Stomach (tissue), 9 donors: ENCODE data around the gene UST. TPM values are rescaled to one million over a fixed set of nuclear protein-coding genes. Genes with fewer than 3 reads are reported as not detected.
"Not testable (repeated sequence)": the region's sequence is repeated elsewhere in the genome, so short reads cannot be mapped to it uniquely, and the experiment has no call there.

ENCODE experiments used
- DNase-seq, 2 donors: peaks; one replicate each; pipeline versions ENCODE4 v3.0.0 to v3.0.0-alpha.2; 2013 to 2019
- H3K27ac ChIP-seq, 5 donors: fragments of 200-600 bp in 4 of 5; sonication (generic) in 4 of 5; one replicate each; pipeline ENCODE4 v1.5.1; 2013 to 2019; ENCODE audit warnings: mild to moderate bottlenecking in 1 of 5, moderate library complexity in 1 of 5
- H3K27me3 ChIP-seq, 3 donors: fragments of 200-600 bp; sonication (generic); one replicate each; pipeline ENCODE4 v1.5.1; 2017 to 2019; ENCODE audit warnings: mixed run types in 1 of 3
- H3K36me3 ChIP-seq, 4 donors: fragments of 200-600 bp; sonication (generic); 1 replicate in 3 of 4; 2 replicates in 1 of 4; pipeline ENCODE4 v1.5.1; 2016 to 2019
- H3K4me1 ChIP-seq, 4 donors: fragments of 200-600 bp; sonication (generic); one replicate each; pipeline ENCODE4 v1.5.1; 2016 to 2019
- H3K4me3 ChIP-seq, 4 donors: fragments of 200-600 bp; sonication (generic) in 3 of 4; one replicate each; pipeline ENCODE4 v1.5.1; 2016 to 2019; ENCODE audit warnings: mild to moderate bottlenecking in 1 of 4
- H3K9me3 ChIP-seq, 4 donors: fragments of 200-600 bp; sonication (generic); one replicate each; pipeline ENCODE4 v1.5.1; 2016 to 2019
- CTCF ChIP-seq, 7 experiments: fragments of 450-650 bp in 4 of 7; fragments of 200-600 bp in 3 of 7; sonication (generic) in 3 of 7; IDR thresholded peaks; one replicate each; pipeline ENCODE4 v1.5.1; 2016 to 2019; ENCODE audit warnings: antibody characterized with exemption in 7 of 7, control low read depth in 2 of 7, mild to moderate bottlenecking in 1 of 7
- EP300 ChIP-seq: sonication (generic); formaldehyde crosslinking; IDR thresholded peaks from one replicate; pipeline ENCODE4 v1.6.1; 2017; ENCODE audit warnings: antibody characterized with exemption
- POLR2A ChIP-seq, 4 donors: fragments of 450-650 bp; IDR thresholded peaks; one replicate each; pipeline ENCODE4 v1.6.1; 2016; ENCODE audit warnings: antibody characterized with exemption in 4 of 4, control low read depth in 2 of 4, mild to moderate bottlenecking in 1 of 4, moderate library complexity in 1 of 4
- POLR2AphosphoS5 ChIP-seq, 3 donors: sonication (generic); formaldehyde crosslinking; IDR thresholded peaks; one replicate each; pipeline ENCODE4 v1.6.1; 2016; ENCODE audit warnings: antibody characterized with exemption in 3 of 3
- WGBS, 5 donors: extraction: QIAGEN DNeasy Blood & Tissue Kit in 3 of 5; methylation state at CpG; one replicate each; pipeline versions ENCODE4 v1.1.5 to v1.1.7; 2013 to 2018; 5-methylcytosine and 5-hydroxymethylcytosine counted together
- intact Hi-C: fragments of 100-400 bp; cut with DNase I; formaldehyde crosslinking; loops from one replicate; pipeline ENCODE4 v1.15.1; 2023; ENCODE audit warnings: low total_unique reads
- polyA plus RNA-seq, 3 donors: library from polyadenylated mRNA; stranded (reverse); fragments of 200-250 nt; gene quantifications; one replicate each; pipeline ENCODE4 v1.2.3, GENCODE V29; 2013
- total RNA-seq, 5 donors: library from RNA; depleted of rRNA; stranded (reverse); fragments of >200 nt; gene quantifications; one replicate each; pipeline versions ENCODE4 v1.1.0 to v1.2.3, GENCODE V29; 2014 to 2016
- donor health status: healthy with polysubstance abuse.
- donor health status: Bipolar disorder and iron deficiency.
- donor health status: healthy.

UST gene
- total and polyA plus RNA-seq, 8 donors = 2.2 to 45.8 (median 8.9) TPM

GRCh38 chr6:149004664-149005063 lies 257.8 kb downstream of the UST start:
- no peaks in the 10 kb centered on the region for H3K36me3 ChIP-seq
- intact Hi-C loops = no loop called here
- no peaks in the 10 kb centered on the region for H3K27me3 ChIP-seq
- TF ChIP-seq POLR2A (IDR thresholded peaks at IDR 0.05) (no peak), POLR2AphosphoS5 (IDR thresholded peaks at IDR 0.05) (no peak)
- H3K4me1 ChIP-seq = peaks cover 0 to 7% (median 5%) of the 10 kb centered on the region in 4 donors
- no peak for DNase-seq
- H3K27ac ChIP-seq = no peak overlapping the region
- WGBS, 5 donors = 85 to 96% (median 92%) methylated on average over 4 of the region's 4 CpGs
- H3K9me3 ChIP-seq = peaks cover 4 to 9% (median 7%) of the 10 kb centered on the region in 4 donors
- no peak overlapping the region for H3K4me3 ChIP-seq

- 86 to 100% (median 90%) methylated on average over 1 of the region's 1 CpG for WGBS, 5 donors
- H3K9me3 ChIP-seq, H3K4me3 ChIP-seq, DNase-seq, H3K4me1 ChIP-seq, intact Hi-C loops, H3K36me3 ChIP-seq, H3K27me3 ChIP-seq, H3K27ac ChIP-seq: not testable (repeated sequence)
These were observed 259.4 kb downstream of the UST start for GRCh38 chr6:149006236-149006635.

GRCh38 chr6:149006671-149007070 lies 259.8 kb downstream of the UST start:
- no peaks in the 10 kb centered on the region for H3K27me3 ChIP-seq
- peaks cover 0 to 2% (median under 1%) of the 10 kb centered on the region in 4 donors for H3K9me3 ChIP-seq
- intact Hi-C loops = no loop called here
- H3K27ac ChIP-seq = no peak overlapping the region
- H3K4me3 ChIP-seq = no peak overlapping the region
- H3K4me1 ChIP-seq = no peaks in the 10 kb centered on the region
- no peak for TF ChIP-seq CTCF (IDR thresholded peaks at IDR 0.05)
- no peak for TF ChIP-seq EP300
- no peak for TF ChIP-seq POLR2A (IDR thresholded peaks at IDR 0.05)
- no peak for TF ChIP-seq POLR2AphosphoS5 (IDR thresholded peaks at IDR 0.05)
- no peaks in the 10 kb centered on the region for H3K36me3 ChIP-seq
- WGBS, 5 donors = 76 to 98% (median 90%) methylated on average over 3 of the region's 3 CpGs
- DNase-seq = no peak

- Histone ChIP-seq H3K27me3 (no peaks in the 10 kb centered on the region), H3K4me3 (no peak overlapping the region), H3K36me3 (no peaks in the 10 kb centered on the region), H3K27ac (no peak overlapping the region), H3K4me1 (no peaks in the 10 kb centered on the region), H3K9me3 (no peaks in the 10 kb centered on the region)
- no peak for DNase-seq
- no peak for TF ChIP-seq EP300
- no peak for TF ChIP-seq CTCF (IDR thresholded peaks at IDR 0.05)
- no peak for TF ChIP-seq POLR2A (IDR thresholded peaks at IDR 0.05)
- no peak for TF ChIP-seq POLR2AphosphoS5 (IDR thresholded peaks at IDR 0.05)
- intact Hi-C loops = no loop called here
- WGBS, 5 donors = 49 to 84% (median 78%) methylated on average over 2 of the region's 2 CpGs
These were observed 261.0 kb downstream of the UST start for GRCh38 chr6:149007846-149008245.

GRCh38 chr6:149008741-149009140 lies 261.9 kb downstream of the UST start:
- H3K4me1 ChIP-seq = no peaks in the 10 kb centered on the region
- intact Hi-C loops = no loop called here
- no peak for DNase-seq
- H3K9me3 ChIP-seq = no peaks in the 10 kb centered on the region
- TF ChIP-seq CTCF (IDR thresholded peaks at IDR 0.05) (no peak), POLR2AphosphoS5 (IDR thresholded peaks at IDR 0.05) (no peak), EP300 (no peak), POLR2A (IDR thresholded peaks at IDR 0.05) (no peak)
- H3K4me3 ChIP-seq = no peak overlapping the region
- H3K27me3 ChIP-seq = no peaks in the 10 kb centered on the region
- H3K36me3 ChIP-seq = no peaks in the 10 kb centered on the region
- no peak overlapping the region for H3K27ac ChIP-seq
- 69 to 98% (median 93%) methylated on average over 2 of the region's 2 CpGs for WGBS, 5 donors
